Psoas muscle (tissue), 8 donors: ENCODE results near the gene LCE2A. TPM values are rescaled to one million over a fixed set of nuclear protein-coding genes. Genes with fewer than 3 reads are reported as not detected.

ENCODE experiments used
- ATAC-seq, 4 donors: fragments of 200-7000 bp; cut with Tn5 transposase; one replicate each; pipeline ENCODE4 v1.9.1; 2020; ENCODE audit warnings: moderate library complexity in 3 of 4, mild to moderate bottlenecking in 2 of 4
- DNase-seq, 2 donors: peaks; one replicate each; pipeline ENCODE4 v3.0.0-alpha.2; 2020
- H3K27ac ChIP-seq: fragments of 200-600 bp; one replicate; pipeline ENCODE4 v1.8.0; 2022
- H3K27me3 ChIP-seq, 3 donors: fragments of 200-600 bp in 1 of 3; one replicate each; pipeline versions ENCODE4 v1.6.1 to v1.8.0; 2013 to 2022; ENCODE audit warnings: low read length in 2 of 3, mild to moderate bottlenecking in 2 of 3, moderate library complexity in 1 of 3; ENCODE audit not compliant: insufficient read depth in 3 of 3
- H3K36me3 ChIP-seq, 2 donors: fragments of 200-600 bp in 1 of 2; one replicate each; pipeline versions ENCODE4 v1.6.1 to v1.8.0; 2013 to 2022; ENCODE audit warnings: low read depth in 1 of 2, mild to moderate bottlenecking in 1 of 2, moderate library complexity in 1 of 2; ENCODE audit not compliant: insufficient read depth in 1 of 2
- H3K4me1 ChIP-seq: fragments of 200-600 bp; one replicate; pipeline ENCODE4 v1.8.0; 2022
- H3K4me3 ChIP-seq: fragments of 200-600 bp; one replicate; pipeline ENCODE4 v1.8.0; 2022; ENCODE audit warnings: mild to moderate bottlenecking
- H3K9me3 ChIP-seq: fragments of 200-600 bp; one replicate; pipeline ENCODE4 v1.8.0; 2022
- CTCF ChIP-seq: fragments of 200-600 bp; IDR thresholded peaks from one replicate; pipeline ENCODE4 v1.8.0; 2022; ENCODE audit warnings: antibody characterized with exemption
- WGBS, 3 donors: extraction: QIAGEN DNeasy Blood & Tissue Kit; methylation state at CpG; one replicate each; pipeline versions ENCODE4 v1.1.6 to v1.1.7; 2013; 5-methylcytosine and 5-hydroxymethylcytosine counted together
- intact Hi-C, 2 donors: fragments of 100-400 bp; cut with DNase I; formaldehyde crosslinking; loops; one replicate each; pipeline versions ENCODE4 v1.11.0 to v1.14.2; 2022
- polyA plus RNA-seq, 3 donors: library from polyadenylated mRNA; stranded (reverse); fragments of 200-250 nt; gene quantifications; one replicate each; pipeline ENCODE4 v1.2.3, GENCODE V29; 2013
- total RNA-seq, 4 donors: library from RNA; stranded (reverse); fragmentation: NEBNext Ultra II Directional in 2 of 4; extraction: Animal tissue kit (Norgen Biotek cat#: 25700) in 2 of 4; gene quantifications; one replicate each; pipeline versions ENCODE4 v1.2.1 to v1.2.4, GENCODE V29; 2021 to 2023
- donor health status: healthy with polysubstance abuse.
- donor health status: DM: no; HTN: no; CAD: no; lungs with moderate emphysema.
- donor health status: Bipolar disorder and iron deficiency.
- donor health status: healthy.
- donor health status: DM: yes; HTN: yes; CAD: no.
- donor health status: DM: no; HTN: no; CAD: no.
- donor health status: DM: no; HTN: no; CAD: no.
- donor health status: DM: yes; HTN: yes; CAD: no.

The LCE2A gene
- total and polyA plus RNA-seq, 7 donors, result not detected

DNA sequence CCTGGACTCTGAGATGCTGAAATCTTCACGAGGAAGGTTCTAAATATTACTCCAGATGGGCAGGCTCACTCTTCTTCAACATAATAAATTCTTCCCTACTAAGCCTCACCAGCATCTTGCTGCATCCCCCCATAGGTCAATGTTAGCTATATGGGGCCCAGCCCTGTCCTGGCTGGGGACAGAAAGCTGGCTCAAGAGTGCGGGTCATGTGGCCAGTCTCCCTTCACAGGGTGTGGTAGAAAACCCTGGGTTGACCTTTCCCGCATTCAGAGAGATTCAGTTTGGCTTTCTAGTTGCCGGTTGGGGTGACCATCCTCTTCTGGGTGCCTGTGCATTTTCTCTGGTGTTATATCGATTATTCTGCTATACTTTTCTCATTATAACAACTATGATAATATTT lies 39.9 kb downstream of the LCE2A start:
- DNase-seq, result no peak
- intact Hi-C loops, result no loop called here
- Histone ChIP-seq H3K36me3 (no peaks in the 10 kb centered on the region), H3K27ac (no peak overlapping the region), H3K4me1 (no peaks in the 10 kb centered on the region), H3K9me3 (no peaks in the 10 kb centered on the region), H3K4me3 (no peak overlapping the region), H3K27me3 (no peaks in the 10 kb centered on the region)
- ATAC-seq, result no peak
- WGBS, 3 donors, result 62 to 68% (median 66%) methylated on average over 5 of the region's 5 CpGs
- no peak for TF ChIP-seq CTCF

DNA sequence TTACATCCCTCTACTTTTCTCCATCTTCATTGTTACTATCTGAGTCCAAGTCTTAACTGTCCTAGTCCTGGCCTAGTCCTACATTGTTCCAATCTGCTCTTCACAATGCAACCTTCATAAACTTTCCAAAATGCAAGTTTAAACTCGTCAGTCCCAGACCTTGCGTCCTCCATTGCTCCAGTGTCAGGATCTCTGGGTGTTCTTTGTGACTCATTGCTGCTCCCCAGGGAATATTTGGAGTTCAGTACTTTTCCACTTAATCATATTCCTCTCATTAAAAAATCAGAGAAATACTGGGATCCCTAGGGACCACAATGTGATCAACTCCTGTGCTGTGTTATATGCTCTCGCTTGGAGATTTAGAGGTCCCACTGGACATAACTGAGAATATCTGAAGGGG lies 41.7 kb downstream of the LCE2A start:
- TF ChIP-seq CTCF, result no peak
- no peaks in the 10 kb centered on the region for H3K4me1 ChIP-seq
- no peaks in the 10 kb centered on the region for H3K36me3 ChIP-seq
- 69 to 72% (median 72%) methylated on average over 3 of the region's 3 CpGs for WGBS, 3 donors
- ATAC-seq, result no peak
- intact Hi-C loops, result no loop called here
- H3K4me3 ChIP-seq, result no peak overlapping the region
- no peak overlapping the region for H3K27ac ChIP-seq
- no peaks in the 10 kb centered on the region for H3K27me3 ChIP-seq
- H3K9me3 ChIP-seq, result no peaks in the 10 kb centered on the region
- no peak for DNase-seq

DNA sequence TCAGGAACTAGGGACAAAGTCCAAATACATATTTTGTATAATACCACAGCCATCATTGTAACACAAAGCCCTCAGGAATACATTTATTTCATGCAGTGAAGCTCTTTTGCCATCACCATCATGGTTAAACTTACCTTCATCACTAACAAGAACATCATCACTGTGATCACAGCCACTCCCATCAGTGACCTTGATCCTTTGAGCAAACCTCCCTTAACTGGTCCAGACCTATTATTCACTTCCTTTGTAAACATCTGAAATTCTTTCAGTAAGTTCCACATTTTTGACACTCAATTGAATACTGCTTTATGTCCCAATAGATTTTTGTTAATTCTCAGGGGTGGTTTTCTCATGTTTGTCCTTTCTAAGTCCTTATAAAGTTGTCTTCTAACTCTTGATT lies 43.5 kb downstream of the LCE2A start:
- ATAC-seq, result no peak
- no peak for TF ChIP-seq CTCF
- Histone ChIP-seq H3K4me1 (no peaks in the 10 kb centered on the region), H3K27me3 (no peaks in the 10 kb centered on the region), H3K36me3 (no peaks in the 10 kb centered on the region), H3K27ac (no peak overlapping the region), H3K4me3 (no peak overlapping the region), H3K9me3 (no peaks in the 10 kb centered on the region)
- no peak for DNase-seq
- intact Hi-C loops, result no loop called here

DNA sequence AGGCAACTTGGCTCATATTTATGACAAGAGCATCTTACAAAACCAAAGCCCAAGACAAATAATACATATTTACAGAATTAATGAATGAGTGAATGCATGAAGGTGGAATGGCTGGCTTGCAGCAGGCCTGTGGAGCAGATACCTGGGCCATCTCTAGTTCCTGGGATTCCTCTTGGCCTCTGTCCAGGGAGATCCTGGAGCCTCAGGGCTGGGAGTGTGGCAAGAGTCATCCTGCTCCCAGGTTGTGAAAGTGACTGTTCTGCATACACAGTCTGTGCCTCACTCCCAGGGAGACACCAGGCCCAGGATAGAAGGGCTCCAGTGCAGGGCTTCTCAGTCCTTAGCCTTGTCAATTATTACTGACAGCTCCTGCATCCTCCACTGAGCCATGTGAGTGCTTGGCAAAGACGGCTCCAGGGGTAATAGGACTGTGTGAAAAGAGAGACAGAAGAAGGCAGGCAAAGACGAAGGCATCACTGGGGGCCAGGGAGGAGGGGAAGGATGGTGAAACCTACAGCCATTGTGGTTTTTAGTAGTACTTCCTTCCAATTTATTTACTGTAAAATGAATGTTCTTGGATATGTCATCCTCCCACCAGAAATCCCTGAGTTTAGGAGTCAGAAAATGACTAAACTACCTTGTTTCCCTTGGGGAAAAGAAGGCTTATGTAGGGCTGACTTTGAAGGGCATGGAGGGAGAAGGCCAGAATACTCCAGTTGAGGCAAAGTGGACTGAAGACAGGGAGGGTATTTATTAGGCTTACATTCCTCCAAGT lies 45.4 kb downstream of the LCE2A start:
- Histone ChIP-seq H3K36me3 (no peaks in the 10 kb centered on the region), H3K9me3 (no peaks in the 10 kb centered on the region), H3K4me3 (no peak overlapping the region), H3K27ac (no peak overlapping the region), H3K4me1 (no peaks in the 10 kb centered on the region), H3K27me3 (no peaks in the 10 kb centered on the region)
- intact Hi-C loops, result no loop called here
- no peak for TF ChIP-seq CTCF
- 61 to 75% (median 61%) methylated on average over 2 of the region's 2 CpGs for WGBS, 3 donors
- no peak for DNase-seq
- no peak for ATAC-seq

DNA sequence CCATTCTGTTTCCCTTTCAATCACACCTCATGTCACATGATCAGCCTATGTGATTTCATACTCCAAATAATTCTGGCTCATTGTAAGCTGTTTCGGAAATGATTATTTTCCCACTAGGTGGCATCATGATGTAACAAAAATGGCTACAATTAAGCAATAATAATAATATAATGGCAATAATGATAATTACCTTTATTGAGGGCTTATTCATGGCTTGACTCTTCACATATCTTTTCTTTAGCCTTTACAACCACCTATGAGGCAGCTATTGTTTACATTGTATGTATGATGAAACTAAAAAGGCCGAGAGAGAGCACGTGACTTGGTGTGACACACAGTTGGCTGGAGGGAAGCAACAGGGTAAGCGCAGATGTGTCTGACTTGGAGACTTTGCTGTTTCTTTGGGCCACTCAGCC lies 47.2 kb downstream of the LCE2A start:
- TF ChIP-seq CTCF, result no peak
- H3K27me3 ChIP-seq, result no peaks in the 10 kb centered on the region
- H3K9me3 ChIP-seq, result no peaks in the 10 kb centered on the region
- DNase-seq, result no peak
- intact Hi-C loops, result no loop called here
- ATAC-seq, result no peak
- H3K4me3 ChIP-seq, result no peak overlapping the region
- H3K27ac ChIP-seq, result no peak overlapping the region
- WGBS, 3 donors, result 70 to 74% (median 71%) methylated on average over 4 of the region's 4 CpGs
- no peaks in the 10 kb centered on the region for H3K4me1 ChIP-seq
- H3K36me3 ChIP-seq, result no peaks in the 10 kb centered on the region
